Epithelial cell of esophagus (primary cell): ENCODE measurements around the gene BEND6.

Experiments
- DNase-seq: peaks from one replicate; pipeline ENCODE4 v3.0.0; 2010; ENCODE audit warnings: low read depth
- H3K4me3 ChIP-seq: 2 replicates; pipeline ENCODE4 v1.5.1; 2011; ENCODE audit warnings: mild to moderate bottlenecking, low read length, control low read depth
- CTCF ChIP-seq: IDR thresholded peaks from 2 replicates; pipeline ENCODE4 v1.5.1; 2011; ENCODE audit warnings: low read depth, mild to moderate bottlenecking, low read length, control low read depth, inconsistent platforms; ENCODE audit not compliant: insufficient read depth; ENCODE audit errors: missing control alignments

BEND6 gene

GRCh38 chr6:57024775-57025174 lies 69.9 kb downstream of the BEND6 start:
- no peak for DNase-seq
- no peak for TF ChIP-seq CTCF
- no peak overlapping the region for H3K4me3 ChIP-seq

- no peak for DNase-seq
- TF ChIP-seq CTCF, result no peak
- H3K4me3 ChIP-seq, result no peak overlapping the region
These were observed 71.1 kb downstream of the BEND6 start for GRCh38 chr6:57026001-57026400.

GRCh38 chr6:57027301-57027700 lies 72.4 kb downstream of the BEND6 start:
- no peak for TF ChIP-seq CTCF
- no peak for DNase-seq
- no peak overlapping the region for H3K4me3 ChIP-seq

GRCh38 chr6:57029213-57029612 lies 74.3 kb downstream of the BEND6 start:
- TF ChIP-seq CTCF, result no peak

GRCh38 chr6:57033228-57033627 lies 78.3 kb downstream of the BEND6 start:
- TF ChIP-seq CTCF, result no peak
- DNase-seq, result no peak
- H3K4me3 ChIP-seq, result no peak overlapping the region

More at GRCh38 chr6:57029213-57029612, 74.3 kb downstream of the BEND6 start:
- peak; percentile 55 for DNase-seq
- H3K4me3 ChIP-seq, result no peak overlapping the region

- DNase-seq, result no peak
- no peak overlapping the region for H3K4me3 ChIP-seq
- TF ChIP-seq CTCF, result no peak
These were observed 80.6 kb downstream of the BEND6 start for GRCh38 chr6:57035549-57035948.

- H3K4me3 ChIP-seq, result no peak overlapping the region
- no peak for DNase-seq
- TF ChIP-seq CTCF, result no peak
These were observed 84.0 kb downstream of the BEND6 start for GRCh38 chr6:57038906-57039305.
